CD14-positive monocyte (primary cell): ENCODE data around the gene RUFY2. TPM values are rescaled to one million over a fixed set of nuclear protein-coding genes. Genes with fewer than 3 reads are reported as not detected.

Experiments
- DNase-seq, 3 donors: peaks; one replicate each; pipeline ENCODE4 v3.0.0-alpha.2; 2011 to 2022
- H2AFZ ChIP-seq: 2 replicates; pipeline ENCODE4 v1.6.0; 2012; ENCODE audit warnings: mild to moderate bottlenecking, low read depth, low read length, inconsistent platforms; ENCODE audit not compliant: insufficient read depth, poor library complexity, severe bottlenecking
- H3K27ac ChIP-seq, 2 donors: 1 replicate in 1 of 2; 2 replicates in 1 of 2; pipeline ENCODE4 v1.5.1; 2012 to 2013; ENCODE audit warnings: low read length in 2 of 2, control low read depth in 1 of 2, inconsistent platforms in 1 of 2, low read depth in 1 of 2, mild to moderate bottlenecking in 1 of 2
- H3K27me3 ChIP-seq, 2 donors: one replicate each; pipeline versions ENCODE4 v1.6.0 to v1.6.1; 2011 to 2013; ENCODE audit warnings: low read length in 2 of 2; ENCODE audit not compliant: control insufficient read depth in 2 of 2, insufficient read depth in 2 of 2
- H3K36me3 ChIP-seq, 2 donors: replicated peaks in 1 of 2; 1 replicate in 1 of 2; 2 replicates in 1 of 2; pipeline versions ENCODE4 v1.5.1 to v1.6.1; 2012 to 2013; ENCODE audit warnings: low read length in 2 of 2, control low read depth in 1 of 2, inconsistent platforms in 1 of 2, mild to moderate bottlenecking in 1 of 2; ENCODE audit not compliant: insufficient read depth in 2 of 2, control insufficient read depth in 1 of 2
- H3K4me1 ChIP-seq, 2 donors: 1 replicate in 1 of 2; 2 replicates in 1 of 2; pipeline versions ENCODE4 v1.5.1 to v1.6.1; 2012 to 2013; ENCODE audit warnings: low read length in 2 of 2, control low read depth in 1 of 2, inconsistent platforms in 1 of 2, mild to moderate bottlenecking in 1 of 2, moderate library complexity in 1 of 2; ENCODE audit not compliant: insufficient read depth in 2 of 2, control insufficient read depth in 1 of 2
- H3K4me2 ChIP-seq: replicated peaks from 2 replicates; pipeline ENCODE3; 2012; ENCODE audit warnings: low read length, moderate library complexity, mild to moderate bottlenecking; ENCODE audit not compliant: poor library complexity, severe bottlenecking; ENCODE audit errors: extremely low read depth
- H3K4me3 ChIP-seq, 3 experiments: fragments of 200-600 bp in 1 of 3; sonication (generic) in 1 of 3; replicated peaks in 1 of 3; 1 replicate in 2 of 3; 2 replicates in 1 of 3; pipeline ENCODE4 v1.5.1; 2011 to 2013; ENCODE audit warnings: low read length in 3 of 3, mild to moderate bottlenecking in 3 of 3, control low read depth in 2 of 3, low read depth in 2 of 3, inconsistent platforms in 1 of 3, moderate library complexity in 1 of 3
- H3K79me2 ChIP-seq: 2 replicates; pipeline ENCODE4 v1.6.0; 2012; ENCODE audit warnings: mild to moderate bottlenecking, control low read depth, inconsistent platforms, low read length, moderate library complexity; ENCODE audit not compliant: insufficient read depth
- H3K9ac ChIP-seq: 2 replicates; pipeline ENCODE4 v1.6.0; 2017; ENCODE audit warnings: low read length, mild to moderate bottlenecking; ENCODE audit not compliant: insufficient read depth, poor library complexity, severe bottlenecking
- H3K9me3 ChIP-seq, 2 donors: replicated peaks in 1 of 2; 1 replicate in 1 of 2; 2 replicates in 1 of 2; pipeline versions ENCODE4 v1.5.1 to v1.6.1; 2012 to 2013; ENCODE audit warnings: low read length in 2 of 2, control low read depth in 1 of 2; ENCODE audit not compliant: control insufficient read depth in 1 of 2, insufficient read depth in 1 of 2
- H4K20me1 ChIP-seq: 2 replicates; pipeline ENCODE4 v1.6.0; 2012; ENCODE audit warnings: mild to moderate bottlenecking, low read length, control low read depth, moderate library complexity; ENCODE audit not compliant: insufficient read depth
- H3K27ac Mint-ChIP-seq, 7 donors: one replicate each; pipeline ENCODE4 v1.8.0; 2020; ENCODE audit warnings: mild to moderate bottlenecking in 7 of 7, mixed read lengths in 7 of 7, moderate library complexity in 6 of 7, inconsistent platforms in 2 of 7
- H3K27me3 Mint-ChIP-seq, 3 donors: one replicate each; pipeline ENCODE4 v1.8.0; 2021 to 2022; ENCODE audit warnings: low read depth in 3 of 3, mild to moderate bottlenecking in 3 of 3, mixed read lengths in 3 of 3, moderate library complexity in 3 of 3, inconsistent platforms in 1 of 3
- H3K36me3 Mint-ChIP-seq, 2 donors: one replicate each; pipeline ENCODE4 v1.8.0; 2020; ENCODE audit warnings: mixed read lengths in 2 of 2, inconsistent platforms in 1 of 2, mild to moderate bottlenecking in 1 of 2
- H3K4me1 Mint-ChIP-seq: one replicate; pipeline ENCODE4 v1.8.0; 2020; ENCODE audit warnings: mild to moderate bottlenecking, mixed read lengths
- H3K4me3 Mint-ChIP-seq, 2 donors: one replicate each; pipeline ENCODE4 v1.8.0; 2020; ENCODE audit warnings: mild to moderate bottlenecking in 2 of 2, mixed read lengths in 2 of 2, moderate library complexity in 1 of 2
- H3K9me3 Mint-ChIP-seq, 7 donors: one replicate each; pipeline ENCODE4 v1.8.0; 2020 to 2022; ENCODE audit warnings: mixed read lengths in 7 of 7, mild to moderate bottlenecking in 6 of 7, moderate library complexity in 6 of 7, inconsistent platforms in 2 of 7
- WGBS: methylation state at CpG from one replicate; pipeline ENCODE4 v1.1.5; 2013; ENCODE audit warnings: missing lambda C conversion rate; ENCODE audit not compliant: insufficient coverage; 5-methylcytosine and 5-hydroxymethylcytosine counted together
- intact Hi-C, 2 donors: fragments of 100-400 bp; cut with micrococcal nuclease; formaldehyde crosslinking; loops; one replicate each; pipeline versions ENCODE4 v1.15.0 to v1.15.1; 2023
- polyA plus RNA-seq, 3 donors: library from polyadenylated mRNA; depleted of rRNA in 1 of 3; unstranded in 2 of 3; stranded (reverse) in 1 of 3; fragments of 300-500 nt in 2 of 3; fragments of >200 nt in 1 of 3; fragmentation: Illumina TruSeq in 2 of 3; gene quantifications; 1 replicate in 2 of 3; 2 replicates in 1 of 3; pipeline ENCODE4 v1.2.3, GENCODE V29; 2012 to 2021
- TF ChIP-seq, protein P1 (sequence below): fragments of 200-600 bp; IDR thresholded peaks from one replicate; pipeline ENCODE4 v1.8.0; 2022; ENCODE audit warnings: antibody characterized with exemption, mild to moderate bottlenecking

The RUFY2 gene
- polyA plus RNA-seq, 3 donors: 2.8 to 3.9 (median 3.3) TPM

DNA sequence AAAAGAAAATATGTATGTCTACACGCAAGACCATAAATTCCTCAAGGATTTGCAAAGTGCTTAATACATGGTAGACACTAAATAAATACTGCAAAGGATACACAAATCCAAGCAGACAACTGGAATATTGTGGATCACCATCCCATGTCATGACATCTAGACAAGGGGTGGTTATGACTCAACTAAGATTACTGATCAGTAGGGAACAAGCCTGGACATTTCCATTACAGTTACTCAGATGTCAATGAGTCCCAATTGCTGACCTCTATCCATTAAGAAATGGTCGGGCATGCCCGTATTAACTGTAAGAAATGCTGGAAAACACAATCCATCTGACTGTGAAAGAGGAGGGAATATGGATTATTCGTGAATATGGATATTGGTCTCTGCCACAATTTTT, 27.6 kb upstream of the RUFY2 start:
- Mint-ChIP-seq H3K4me3 (no peak overlapping the region), H3K4me1 (peaks cover 6% of the 10 kb centered on the region), H3K27ac (peak overlapping the region in 1 of 7 donors; percentile 63), H3K9me3 (peaks cover 0 to 3% (median 0%) of the 10 kb centered on the region in 7 donors), H3K27me3 (no peaks in the 10 kb centered on the region), H3K36me3 (peaks cover 26 to 48% of the 10 kb centered on the region in 2 donors)
- no peak overlapping the region for H2AFZ ChIP-seq
- no peak overlapping the region for H3K4me2 ChIP-seq
- no peaks in the 10 kb centered on the region for H3K27me3 ChIP-seq
- no peaks in the 10 kb centered on the region for H3K79me2 ChIP-seq
- TF ChIP-seq, protein P1, sequence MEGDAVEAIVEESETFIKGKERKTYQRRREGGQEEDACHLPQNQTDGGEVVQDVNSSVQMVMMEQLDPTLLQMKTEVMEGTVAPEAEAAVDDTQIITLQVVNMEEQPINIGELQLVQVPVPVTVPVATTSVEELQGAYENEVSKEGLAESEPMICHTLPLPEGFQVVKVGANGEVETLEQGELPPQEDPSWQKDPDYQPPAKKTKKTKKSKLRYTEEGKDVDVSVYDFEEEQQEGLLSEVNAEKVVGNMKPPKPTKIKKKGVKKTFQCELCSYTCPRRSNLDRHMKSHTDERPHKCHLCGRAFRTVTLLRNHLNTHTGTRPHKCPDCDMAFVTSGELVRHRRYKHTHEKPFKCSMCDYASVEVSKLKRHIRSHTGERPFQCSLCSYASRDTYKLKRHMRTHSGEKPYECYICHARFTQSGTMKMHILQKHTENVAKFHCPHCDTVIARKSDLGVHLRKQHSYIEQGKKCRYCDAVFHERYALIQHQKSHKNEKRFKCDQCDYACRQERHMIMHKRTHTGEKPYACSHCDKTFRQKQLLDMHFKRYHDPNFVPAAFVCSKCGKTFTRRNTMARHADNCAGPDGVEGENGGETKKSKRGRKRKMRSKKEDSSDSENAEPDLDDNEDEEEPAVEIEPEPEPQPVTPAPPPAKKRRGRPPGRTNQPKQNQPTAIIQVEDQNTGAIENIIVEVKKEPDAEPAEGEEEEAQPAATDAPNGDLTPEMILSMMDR: no peak
- no peaks in the 10 kb centered on the region for H3K9me3 ChIP-seq
- no peaks in the 10 kb centered on the region for H4K20me1 ChIP-seq
- no peak overlapping the region for H3K9ac ChIP-seq
- H3K4me1 ChIP-seq: no peaks in the 10 kb centered on the region
- no peak overlapping the region for H3K4me3 ChIP-seq
- no peak for DNase-seq
- intact Hi-C loops: no loop called here
- H3K36me3 ChIP-seq: peaks cover 2 to 23% of the 10 kb centered on the region in 2 donors
- no peak overlapping the region for H3K27ac ChIP-seq
- WGBS: no CpG with 5 or more reads among the region's 4 CpGs

DNA sequence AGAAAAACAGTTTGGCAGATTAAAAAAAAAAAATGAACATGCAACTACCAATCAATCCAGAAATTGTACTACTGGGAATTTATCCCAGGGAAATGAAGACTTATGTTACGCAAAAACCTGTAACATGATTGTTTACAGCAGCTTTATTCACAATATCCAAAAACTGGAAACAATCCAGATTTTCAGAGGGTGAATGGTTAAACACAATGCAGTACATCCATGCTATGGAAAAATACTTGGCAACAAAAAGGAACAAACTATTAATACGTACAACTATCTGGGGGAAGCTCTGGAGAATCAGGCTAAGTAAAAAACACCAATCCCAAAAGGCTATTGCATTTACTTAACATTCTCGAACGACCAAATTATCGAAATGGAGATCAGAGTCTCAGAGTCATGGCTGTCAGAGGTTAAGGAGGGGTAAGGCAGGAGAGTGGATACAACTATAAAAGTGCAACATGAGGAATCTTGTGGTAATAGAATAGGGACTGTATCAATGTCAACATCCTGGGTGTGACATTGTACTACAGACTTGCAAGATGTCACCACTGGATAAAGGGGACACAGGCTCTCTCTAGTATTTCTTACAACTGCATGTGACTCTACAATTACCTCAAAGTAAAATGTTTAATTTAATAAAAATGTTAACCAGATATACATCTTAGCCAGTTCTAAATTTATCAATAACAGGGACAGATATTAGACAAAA, 21.5 kb upstream of the RUFY2 start:
- Histone ChIP-seq H3K9ac (no peak overlapping the region), H3K4me2 (no peak overlapping the region), H3K4me1 (no peaks in the 10 kb centered on the region), H3K27me3 (no peaks in the 10 kb centered on the region), H4K20me1 (no peaks in the 10 kb centered on the region), H3K79me2 (no peaks in the 10 kb centered on the region), H3K9me3 (no peaks in the 10 kb centered on the region), H2AFZ (no peak overlapping the region), H3K27ac (no peak overlapping the region), H3K4me3 (no peak overlapping the region), H3K36me3 (peaks cover 4 to 29% of the 10 kb centered on the region in 2 donors)
- intact Hi-C loops: no loop called here
- Mint-ChIP-seq H3K27me3 (peaks cover 0 to 3% (median 0%) of the 10 kb centered on the region in 3 donors), H3K4me1 (no peaks in the 10 kb centered on the region), H3K9me3 (peaks cover 0 to 2% (median 0%) of the 10 kb centered on the region in 7 donors), H3K4me3 (no peak overlapping the region), H3K27ac (no peak overlapping the region), H3K36me3 (peaks cover 32 to 52% of the 10 kb centered on the region in 2 donors)
- TF ChIP-seq, protein P1: no peak
- no peak for DNase-seq
- 100% methylated on average over 1 of the region's 5 CpGs for whole genome bisulfite sequencing
